Coronary artery (tissue), 2 donors: ENCODE data around the gene TSKS.

Experiments used
- DNase-seq: peaks from one replicate; pipeline ENCODE4 v3.0.0-alpha.2; 2017; ENCODE audit warnings: low spot score
- H3K27ac ChIP-seq, 2 donors: fragments of 200-600 bp; sonication (generic); one replicate each; pipeline ENCODE4 v1.5.1; 2016 to 2019
- H3K4me3 ChIP-seq: fragments of 200-600 bp; sonication (generic); 2 replicates; pipeline ENCODE4 v1.5.1; 2016; ENCODE audit warnings: mild to moderate bottlenecking, moderate library complexity
- CTCF ChIP-seq: fragments of 200-600 bp; sonication (generic); IDR thresholded peaks from one replicate; pipeline ENCODE4 v1.5.1; 2019; ENCODE audit warnings: antibody characterized with exemption

TSKS gene

GRCh38 chr19:49773663-49774350 lies 10.7 kb upstream of the TSKS start:
- DNase-seq, result no peak
- Histone ChIP-seq H3K27ac (no peak overlapping the region), H3K4me3 (no peak overlapping the region)
- TF ChIP-seq CTCF, result no peak

- no peak for TF ChIP-seq CTCF
- Histone ChIP-seq H3K27ac (no peak overlapping the region), H3K4me3 (no peak overlapping the region)
- DNase-seq, result no peak
Measured at GRCh38 chr19:49772850-49773432, 9.8 kb upstream of the TSKS start.

DNA sequence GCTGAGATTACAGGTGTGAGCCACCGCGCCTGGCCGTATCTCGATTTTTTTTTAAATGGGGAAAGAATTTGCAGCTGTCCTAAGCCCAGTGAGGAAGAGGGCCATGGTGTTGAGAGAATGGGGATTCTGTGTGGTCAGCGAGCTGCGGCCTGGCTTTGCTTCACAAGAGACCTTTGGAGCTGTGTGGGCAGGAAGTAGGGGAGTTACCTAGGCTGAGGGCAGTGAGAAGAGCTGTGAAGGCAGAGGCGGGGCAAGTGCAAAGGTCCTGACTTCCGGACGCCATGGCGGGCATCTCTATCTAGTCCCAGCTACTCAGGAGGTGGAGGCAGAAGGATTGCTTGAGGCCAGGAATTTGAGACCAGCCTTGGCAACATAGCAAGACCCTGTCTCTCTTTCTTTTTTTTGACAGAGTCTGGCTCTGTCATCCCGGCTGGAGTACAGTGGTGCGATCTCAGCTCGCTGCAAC lies 8.6 kb upstream of the TSKS start:
- DNase-seq, result no peak
- no peak for TF ChIP-seq CTCF
- no peak overlapping the region for H3K4me3 ChIP-seq
- H3K27ac ChIP-seq, result no peak overlapping the region

- H3K4me3 ChIP-seq, result no peak overlapping the region
- no peak for DNase-seq
- no peak for TF ChIP-seq CTCF
- H3K27ac ChIP-seq, result no peak overlapping the region
Measured at GRCh38 chr19:49770529-49770928, 7.4 kb upstream of the TSKS start.

DNA sequence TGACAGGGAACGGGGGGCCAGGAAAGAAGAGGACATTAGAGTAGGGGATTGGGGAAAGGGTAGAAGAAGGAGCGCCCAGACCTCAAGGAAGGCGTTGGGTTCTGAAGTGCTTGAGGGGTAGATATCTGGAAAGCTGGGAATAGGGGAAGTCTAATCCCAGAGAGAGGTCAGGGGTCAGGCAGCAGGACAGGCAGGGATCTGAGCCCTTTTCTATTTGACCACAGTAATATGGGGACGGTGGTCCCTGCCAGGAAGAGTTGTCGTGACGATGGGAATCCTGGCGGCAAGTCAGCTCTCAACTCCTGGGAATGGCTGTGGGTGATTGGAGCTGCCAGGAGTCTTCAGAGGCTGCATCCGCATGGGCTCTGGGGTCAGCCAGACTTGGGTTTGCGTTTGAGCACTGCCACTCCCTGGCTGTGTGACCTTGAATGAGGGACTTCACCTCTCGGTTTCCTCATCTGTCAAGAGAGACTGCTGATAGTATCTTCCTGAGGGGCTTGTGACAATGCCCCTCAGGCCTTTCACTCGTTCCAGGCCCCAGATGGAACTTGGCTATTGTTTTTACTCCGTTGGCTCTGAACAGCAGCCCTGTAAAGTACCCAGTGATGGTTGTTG lies 5.0 kb upstream of the TSKS start:
- Histone ChIP-seq H3K27ac (peak overlapping the region in 1 of 2 donors; percentile 78), H3K4me3 (peak overlapping the region; percentile 99)
- no peak for DNase-seq
- no peak for TF ChIP-seq CTCF

DNA sequence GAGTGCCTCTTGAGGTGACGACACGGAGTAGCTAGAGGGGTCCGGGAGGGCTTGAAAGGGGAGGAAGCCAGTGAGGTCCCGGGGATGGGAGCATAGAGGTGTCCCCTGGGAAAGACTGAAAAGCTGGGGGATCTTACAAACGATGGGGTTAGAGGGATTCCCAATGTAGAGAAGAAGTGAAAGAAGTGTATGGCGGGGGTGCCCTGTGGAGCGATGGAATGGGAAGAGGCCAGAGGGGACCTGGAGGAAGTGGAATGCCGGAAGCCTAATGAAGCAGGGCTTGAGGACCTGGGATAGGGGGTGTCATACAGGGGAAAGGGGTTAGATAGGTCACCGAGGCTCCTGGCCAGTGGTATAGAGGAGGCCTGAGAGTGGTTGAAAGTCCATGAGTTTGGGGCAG lies 4.3 kb upstream of the TSKS start:
- Histone ChIP-seq H3K27ac (peak overlapping the region; percentile 78 to 96), H3K4me3 (peak overlapping the region; percentile 99)
- TF ChIP-seq CTCF, result no peak
- DNase-seq, result no peak

- no peak for TF ChIP-seq CTCF
Measured at GRCh38 chr19:49766930-49767299, 3.8 kb upstream of the TSKS start, which contains the start of gene AP2A1. Gene AP2A1, plus strand, starts transcription at chr19:49767001. Its CDS starts 133 bp downstream, at chr19:49767134.

More at GRCh38 chr19:49766930-49767299, 3.8 kb upstream of the TSKS start, which contains the start of gene AP2A1:
- peak within 1 kb of the TSS; percentile 91 to 96 for H3K27ac ChIP-seq
- H3K4me3 ChIP-seq, result peak within 1 kb of the TSS; percentile 99
- DNase-seq, result no peak
